ENCODE results near the gene GSTM2.
A peak's percentile ranks its signal among the peaks of the same experiment; 100 is the strongest.

Gene GSTM2

GRCh38 chr1:109667452-109668122, at the start of gene GSTM2:
TSS of gene GSTM2 (plus strand) at chr1:109668057. CDS start at chr1:109668116, 59 bp downstream.
- DNase-seq (ENCODE audit: low spot score), result peak; percentile 95

- DNase-seq (ENCODE audit: low spot score), result no peak
These were observed 48.9 kb upstream of the GSTM2 start for GRCh38 chr1:109618661-109619575.

- DNase-seq (ENCODE audit: low spot score), result peak; percentile 91
These were observed 48.1 kb upstream of the GSTM2 start, which contains the start of the genes AMPD2 and GNAT2 for GRCh38 chr1:109619576-109620400. TSS of gene AMPD2 (plus strand) at chr1:109619837. CDS start at chr1:109621176, 1,339 bp downstream. TSS of gene GNAT2 (minus strand) at chr1:109619616. CDS start at chr1:109612870, 6,746 bp downstream.

- DNase-seq (ENCODE audit: low spot score), result peak; percentile 79
These were observed 47.5 kb upstream of the GSTM2 start for GRCh38 chr1:109620401-109620791.

- DNase-seq (ENCODE audit: low spot score), result peak; percentile 97
These were observed 47.0 kb upstream of the GSTM2 start for GRCh38 chr1:109620841-109621286.

GRCh38 chr1:109621379-109622136, 46.3 kb upstream of the GSTM2 start:
- peak; percentile 43 for DNase-seq (ENCODE audit: low spot score)

GRCh38 chr1:109622137-109622892, 45.5 kb upstream of the GSTM2 start:
- DNase-seq (ENCODE audit: low spot score), result no peak

- no peak for DNase-seq (ENCODE audit: low spot score)
These were observed 45.0 kb upstream of the GSTM2 start for GRCh38 chr1:109622895-109623294.

GRCh38 chr1:109623601-109624161, 44.2 kb upstream of the GSTM2 start:
- DNase-seq (ENCODE audit: low spot score), result peak; percentile 32

- DNase-seq (ENCODE audit: low spot score), result no peak
These were observed 43.5 kb upstream of the GSTM2 start for GRCh38 chr1:109624201-109625010.

- DNase-seq (ENCODE audit: low spot score), result no peak
These were observed 42.7 kb upstream of the GSTM2 start for GRCh38 chr1:109625176-109625575.

- DNase-seq (ENCODE audit: low spot score), result no peak
These were observed 42.0 kb upstream of the GSTM2 start for GRCh38 chr1:109625601-109626560.

- DNase-seq (ENCODE audit: low spot score), result no peak
These were observed 41.0 kb upstream of the GSTM2 start for GRCh38 chr1:109626682-109627408.

GRCh38 chr1:109627692-109628399, 40.0 kb upstream of the GSTM2 start:
- DNase-seq (ENCODE audit: low spot score), result no peak

GRCh38 chr1:109628540-109629321, 39.1 kb upstream of the GSTM2 start:
- no peak for DNase-seq (ENCODE audit: low spot score)

Data from AG08395 (cell line).